ENCODE measurements around the gene ENC1. TPM values are rescaled to one million over a fixed set of nuclear protein-coding genes. Genes with fewer than 3 reads are reported as not detected.

The ENC1 gene, protein sequence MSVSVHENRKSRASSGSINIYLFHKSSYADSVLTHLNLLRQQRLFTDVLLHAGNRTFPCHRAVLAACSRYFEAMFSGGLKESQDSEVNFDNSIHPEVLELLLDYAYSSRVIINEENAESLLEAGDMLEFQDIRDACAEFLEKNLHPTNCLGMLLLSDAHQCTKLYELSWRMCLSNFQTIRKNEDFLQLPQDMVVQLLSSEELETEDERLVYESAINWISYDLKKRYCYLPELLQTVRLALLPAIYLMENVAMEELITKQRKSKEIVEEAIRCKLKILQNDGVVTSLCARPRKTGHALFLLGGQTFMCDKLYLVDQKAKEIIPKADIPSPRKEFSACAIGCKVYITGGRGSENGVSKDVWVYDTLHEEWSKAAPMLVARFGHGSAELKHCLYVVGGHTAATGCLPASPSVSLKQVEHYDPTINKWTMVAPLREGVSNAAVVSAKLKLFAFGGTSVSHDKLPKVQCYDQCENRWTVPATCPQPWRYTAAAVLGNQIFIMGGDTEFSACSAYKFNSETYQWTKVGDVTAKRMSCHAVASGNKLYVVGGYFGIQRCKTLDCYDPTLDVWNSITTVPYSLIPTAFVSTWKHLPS
- 10 to 100 TPM in 1 of 4 donors, 1 to 10 TPM in 3; 2.8 to 20.4 (median 6.9) TPM for total RNA-seq

- TF ChIP-seq CTCF (IDR thresholded peaks at IDR 0.05; ENCODE audit: low read depth): no peak
These were observed at the start of gene ENC1 for GRCh38 chr5:74640450-74640953. Gene ENC1, minus strand, starts transcription at chr5:74640728. Its CDS starts 4,243 bp downstream, at chr5:74636485.

DNA sequence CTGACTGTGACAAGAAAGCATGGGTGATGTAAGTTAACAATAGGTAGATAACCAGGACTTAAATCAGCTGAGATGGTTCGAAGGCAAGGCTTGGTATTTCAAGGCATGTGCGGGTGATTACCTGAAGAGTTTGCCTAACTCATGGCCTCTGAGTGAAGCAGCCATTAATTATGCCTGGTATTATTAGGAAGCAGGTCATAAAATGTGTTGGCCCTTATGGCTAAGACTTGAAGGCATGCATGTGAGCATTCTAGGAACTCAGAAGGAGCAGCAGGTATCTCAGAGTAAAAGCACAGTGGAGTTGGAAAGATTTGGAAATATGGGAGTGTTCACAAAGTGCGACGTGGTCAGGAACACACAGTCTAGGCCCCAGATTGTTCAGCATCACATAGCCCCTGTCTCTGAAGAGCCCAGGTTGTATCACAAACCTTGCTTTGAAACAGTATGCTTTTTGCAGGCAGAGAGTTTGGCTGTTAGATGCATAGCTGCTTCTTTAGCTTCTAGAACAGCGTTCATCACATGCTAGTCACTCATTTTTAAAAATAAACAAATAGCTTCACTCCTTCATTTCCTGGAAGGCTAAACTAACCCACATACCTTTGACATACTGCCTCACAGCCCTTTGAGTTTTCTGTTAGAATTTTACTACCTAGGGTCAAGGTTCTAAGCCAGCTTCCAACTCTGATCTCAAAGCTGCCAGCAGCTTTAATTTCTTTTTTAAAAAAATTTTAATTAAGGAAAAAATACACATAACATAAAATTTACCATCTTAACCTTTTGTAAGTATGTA, 46.6 kb upstream of the ENC1 start:
- TF ChIP-seq CTCF (IDR thresholded peaks at IDR 0.05; ENCODE audit: low read depth): no peak

GRCh38 chr5:74685979-74686631, 45.6 kb upstream of the ENC1 start:
- no peak for TF ChIP-seq CTCF (IDR thresholded peaks at IDR 0.05; ENCODE audit: low read depth)

- TF ChIP-seq CTCF (IDR thresholded peaks at IDR 0.05; ENCODE audit: low read depth): no peak
These were observed 44.6 kb upstream of the ENC1 start, which contains the start of gene HEXB for GRCh38 chr5:74684900-74685851. Gene HEXB, plus strand, starts transcription at chr5:74685233. Its CDS starts 28 bp downstream, at chr5:74685261.

DNA sequence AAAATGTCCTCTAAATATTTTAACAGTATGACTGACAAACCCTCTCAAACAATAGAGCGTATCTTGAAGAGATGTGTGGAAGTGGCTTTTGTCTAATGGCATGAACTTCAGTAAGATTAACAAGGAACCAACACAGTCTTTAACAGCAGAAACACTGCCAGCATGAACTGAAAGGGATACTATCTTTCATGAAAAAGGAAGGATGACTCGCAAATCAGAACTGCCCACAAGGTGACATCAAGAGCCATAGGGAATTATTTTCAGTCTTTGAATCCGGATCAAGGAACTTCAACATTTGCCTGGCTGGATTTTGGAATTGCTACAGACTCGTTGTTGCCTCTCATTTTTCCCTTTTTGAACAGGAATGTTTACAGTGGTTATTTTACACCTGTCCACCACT, 39.4 kb upstream of the ENC1 start:
- TF ChIP-seq CTCF (IDR thresholded peaks at IDR 0.05; ENCODE audit: low read depth): no peak
